ENCODE results near the gene DRD3. TPM values are rescaled to one million over a fixed set of nuclear protein-coding genes. Genes with fewer than 3 reads are reported as not detected.

Gene DRD3
- total and polyA plus RNA-seq, 7 donors, result not detected

DNA sequence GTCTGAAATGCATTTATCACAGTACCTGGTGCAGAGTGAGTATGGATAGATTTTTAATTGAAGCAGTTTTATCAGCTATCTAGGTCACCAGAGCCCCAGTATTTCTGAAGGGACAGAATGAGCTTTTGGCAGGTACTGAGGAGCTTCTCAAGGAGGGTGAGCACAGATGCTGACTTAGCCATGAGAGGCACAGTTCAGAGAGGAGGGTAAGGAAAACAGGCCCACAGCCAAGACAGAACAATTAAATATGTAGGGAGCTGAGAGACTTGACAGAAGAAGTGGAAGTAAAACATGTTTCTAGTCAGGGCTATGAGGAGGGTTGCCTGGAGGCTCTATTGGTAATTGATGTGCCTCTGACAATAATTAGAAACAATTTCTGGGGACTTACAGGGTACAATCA is 38.4 kb upstream of the DRD3 start:
- TF ChIP-seq, protein P1, sequence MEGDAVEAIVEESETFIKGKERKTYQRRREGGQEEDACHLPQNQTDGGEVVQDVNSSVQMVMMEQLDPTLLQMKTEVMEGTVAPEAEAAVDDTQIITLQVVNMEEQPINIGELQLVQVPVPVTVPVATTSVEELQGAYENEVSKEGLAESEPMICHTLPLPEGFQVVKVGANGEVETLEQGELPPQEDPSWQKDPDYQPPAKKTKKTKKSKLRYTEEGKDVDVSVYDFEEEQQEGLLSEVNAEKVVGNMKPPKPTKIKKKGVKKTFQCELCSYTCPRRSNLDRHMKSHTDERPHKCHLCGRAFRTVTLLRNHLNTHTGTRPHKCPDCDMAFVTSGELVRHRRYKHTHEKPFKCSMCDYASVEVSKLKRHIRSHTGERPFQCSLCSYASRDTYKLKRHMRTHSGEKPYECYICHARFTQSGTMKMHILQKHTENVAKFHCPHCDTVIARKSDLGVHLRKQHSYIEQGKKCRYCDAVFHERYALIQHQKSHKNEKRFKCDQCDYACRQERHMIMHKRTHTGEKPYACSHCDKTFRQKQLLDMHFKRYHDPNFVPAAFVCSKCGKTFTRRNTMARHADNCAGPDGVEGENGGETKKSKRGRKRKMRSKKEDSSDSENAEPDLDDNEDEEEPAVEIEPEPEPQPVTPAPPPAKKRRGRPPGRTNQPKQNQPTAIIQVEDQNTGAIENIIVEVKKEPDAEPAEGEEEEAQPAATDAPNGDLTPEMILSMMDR (IDR thresholded peaks at IDR 0.05), result no peak
- TF ChIP-seq POLR2AphosphoS5 (IDR thresholded peaks at IDR 0.05), result no peak
- no peak for TF ChIP-seq POLR2A (IDR thresholded peaks at IDR 0.05)
- TF ChIP-seq EP300 (IDR thresholded peaks at IDR 0.05), result no peak
- Histone ChIP-seq H3K4me1 (no peaks in the 10 kb centered on the region), H3K9me3 (no peaks in the 10 kb centered on the region), H3K4me3 (no peak overlapping the region), H3K27ac (no peak overlapping the region), H3K36me3 (no peaks in the 10 kb centered on the region), H3K27me3 (peaks cover 0 to 6% (median 0%) of the 10 kb centered on the region in 3 donors)
- DNase-seq, result no peak
- intact Hi-C loops (cut with DNase I), result no loop called here

DNA sequence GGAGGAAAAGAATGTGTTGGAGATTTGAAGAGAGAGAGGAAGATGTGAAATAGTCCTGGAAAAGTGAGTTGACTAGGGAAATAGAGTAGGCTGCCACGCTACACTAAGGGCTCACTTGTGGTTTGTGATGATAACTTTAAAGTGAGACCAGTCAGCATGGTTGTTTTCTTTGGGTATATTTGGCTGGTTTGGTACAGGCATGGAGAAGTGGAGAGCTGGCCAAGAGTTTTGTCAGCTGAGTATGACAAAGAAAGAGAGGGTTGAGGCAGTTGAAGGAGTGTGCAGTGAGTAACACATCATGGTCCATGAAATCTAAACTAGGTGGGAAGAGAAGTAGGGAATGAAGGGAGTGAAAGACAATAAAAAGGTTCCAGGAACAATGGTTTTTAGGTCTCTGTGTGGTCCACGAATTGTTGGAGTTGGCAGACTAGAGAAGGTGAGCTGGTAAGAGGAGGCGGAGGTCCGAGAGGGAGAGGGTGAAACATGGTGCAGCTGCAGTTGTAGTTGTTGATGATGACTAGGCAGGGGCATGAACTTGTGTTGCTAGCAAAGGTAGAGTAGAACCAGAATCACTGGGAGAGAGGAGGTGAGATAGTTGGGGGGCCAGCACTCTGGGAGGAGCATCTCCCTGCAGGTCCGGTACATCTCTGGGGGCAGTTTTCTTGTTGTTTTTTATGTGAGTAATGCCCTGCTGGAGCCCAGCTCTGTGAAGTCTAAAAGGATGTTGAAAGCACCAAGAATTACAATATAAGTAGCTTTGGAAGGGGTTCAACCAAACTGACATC is 37.5 kb upstream of the DRD3 start:
- DNase-seq, result no peak
- Histone ChIP-seq H3K27ac (no peak overlapping the region), H3K36me3 (no peaks in the 10 kb centered on the region), H3K9me3 (no peaks in the 10 kb centered on the region), H3K4me1 (no peaks in the 10 kb centered on the region), H3K27me3 (peaks cover 0 to 6% (median 0%) of the 10 kb centered on the region in 3 donors), H3K4me3 (no peak overlapping the region)
- intact Hi-C loops (cut with DNase I), result no loop called here
- 88 to 95% methylated on average over 5 of the region's 5 CpGs for WGBS, 2 donors
- TF ChIP-seq EP300 (IDR thresholded peaks at IDR 0.05), result no peak
- no peak for TF ChIP-seq POLR2AphosphoS5 (IDR thresholded peaks at IDR 0.05)
- no peak for TF ChIP-seq POLR2A (IDR thresholded peaks at IDR 0.05)
- TF ChIP-seq, protein P1 (IDR thresholded peaks at IDR 0.05), result no peak

DNA sequence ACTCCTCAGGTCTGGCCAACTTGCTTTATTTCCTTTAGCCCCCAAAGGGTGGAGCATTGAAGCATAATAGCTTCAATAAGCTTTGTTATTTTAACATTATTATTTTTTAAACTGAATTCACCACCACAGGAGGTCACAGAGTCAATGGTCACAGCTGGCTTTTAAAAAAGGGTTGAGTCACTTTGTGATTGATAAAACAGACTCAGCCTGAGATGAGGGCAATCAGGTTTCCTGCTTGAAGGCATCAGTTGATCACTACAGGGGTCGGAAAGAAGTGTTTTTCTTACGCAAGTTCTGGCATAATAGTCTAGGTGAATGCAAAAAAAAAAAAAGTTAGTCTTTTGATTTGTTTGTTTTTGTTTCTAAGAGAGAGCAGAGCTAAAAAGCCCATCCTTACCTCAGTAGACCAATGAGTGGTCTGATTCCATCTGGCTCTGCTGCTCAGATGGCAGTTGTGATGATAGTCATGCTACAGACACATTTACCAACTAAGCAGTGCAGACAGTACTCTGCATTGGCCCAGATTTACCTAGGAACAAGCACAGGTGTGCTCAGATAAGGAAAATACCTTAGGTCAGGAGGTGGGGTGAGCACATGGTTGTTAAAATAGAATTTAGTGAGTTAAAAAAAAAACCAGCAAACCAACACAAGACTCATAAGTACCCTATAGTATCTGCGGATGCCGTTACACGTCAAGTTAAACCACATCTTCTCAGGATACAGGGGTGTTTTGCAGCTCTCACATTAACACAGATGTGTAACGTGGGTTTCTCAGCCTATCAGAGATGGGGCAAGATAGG is 35.9 kb upstream of the DRD3 start:
- Histone ChIP-seq H3K4me3 (no peak overlapping the region), H3K4me1 (no peaks in the 10 kb centered on the region), H3K9me3 (no peaks in the 10 kb centered on the region), H3K36me3 (no peaks in the 10 kb centered on the region), H3K27ac (no peak overlapping the region), H3K27me3 (peaks cover 0 to 6% (median 0%) of the 10 kb centered on the region in 3 donors)
- no peak for DNase-seq
- intact Hi-C loops (cut with DNase I), result no loop called here
- TF ChIP-seq EP300 (IDR thresholded peaks at IDR 0.05) (no peak), POLR2AphosphoS5 (IDR thresholded peaks at IDR 0.05) (no peak), POLR2A (IDR thresholded peaks at IDR 0.05) (no peak)
- TF ChIP-seq, protein P1 (IDR thresholded peaks at IDR 0.05), result no peak
- 53 to 69% methylated on average over 6 of the region's 6 CpGs for WGBS, 2 donors

DNA sequence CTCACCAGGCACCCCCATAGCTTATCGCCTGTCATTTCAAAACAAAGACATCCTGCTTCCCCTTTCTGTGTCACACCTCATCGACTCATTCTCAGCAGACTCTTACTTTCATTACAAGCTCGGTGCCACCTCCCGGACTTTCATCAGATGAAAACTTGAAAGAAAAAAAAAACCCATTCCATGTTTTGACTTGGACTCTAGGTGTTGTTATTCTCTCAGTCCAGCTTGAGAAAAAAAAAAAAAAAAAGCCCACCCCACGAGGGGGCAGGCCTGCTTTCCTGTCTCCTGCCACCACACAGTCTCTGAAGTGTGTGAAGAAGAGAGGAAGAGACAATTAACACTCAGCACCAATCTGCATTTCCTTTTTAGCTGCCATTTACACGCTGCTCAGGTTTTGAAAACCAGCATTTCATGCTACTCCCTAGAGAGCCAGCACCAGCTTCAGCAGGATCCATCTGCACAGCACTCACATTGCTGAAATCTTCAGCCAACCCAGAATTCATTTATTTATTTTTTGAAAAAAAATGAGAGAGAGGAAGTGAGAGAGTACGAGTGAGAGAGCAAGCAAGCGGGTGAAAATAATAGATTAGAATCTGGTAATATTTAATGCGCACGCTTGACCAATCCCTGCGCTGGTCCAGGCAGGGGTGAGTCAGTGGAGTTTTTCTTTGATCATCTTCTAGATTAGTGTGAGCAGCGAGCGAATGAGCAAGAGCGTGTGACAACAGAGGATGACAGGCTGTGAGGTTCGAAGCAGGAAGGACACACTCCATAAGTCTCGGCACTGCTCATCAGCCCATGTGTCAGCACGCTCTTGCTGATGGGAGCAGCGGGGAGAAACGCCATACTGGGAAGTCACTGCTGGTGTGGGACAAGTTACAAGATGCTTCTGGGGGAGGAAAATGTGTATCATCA is 35.0 kb upstream of the DRD3 start:
- Histone ChIP-seq H3K9me3 (no peaks in the 10 kb centered on the region), H3K36me3 (no peaks in the 10 kb centered on the region), H3K27ac (no peak overlapping the region), H3K4me3 (no peak overlapping the region), H3K4me1 (no peaks in the 10 kb centered on the region), H3K27me3 (peaks cover 0 to 6% (median 0%) of the 10 kb centered on the region in 3 donors)
- intact Hi-C loops (cut with DNase I), result no loop called here
- WGBS, 2 donors, result 17 to 44% methylated on average over 19 of the region's 19 CpGs
- DNase-seq, result no peak
- TF ChIP-seq POLR2A (IDR thresholded peaks at IDR 0.05) (no peak), POLR2AphosphoS5 (IDR thresholded peaks at IDR 0.05) (no peak), EP300 (IDR thresholded peaks at IDR 0.05) (no peak)
- TF ChIP-seq, protein P1 (IDR thresholded peaks at IDR 0.05), result no peak
